ENCODE results near the gene DAPK1. TPM values are rescaled to one million over a fixed set of nuclear protein-coding genes. Genes with fewer than 3 reads are reported as not detected.

The DAPK1 gene
- total and polyA plus RNA-seq, 2 donors from 2014 or later, result 15.5 to 166 TPM

DNA sequence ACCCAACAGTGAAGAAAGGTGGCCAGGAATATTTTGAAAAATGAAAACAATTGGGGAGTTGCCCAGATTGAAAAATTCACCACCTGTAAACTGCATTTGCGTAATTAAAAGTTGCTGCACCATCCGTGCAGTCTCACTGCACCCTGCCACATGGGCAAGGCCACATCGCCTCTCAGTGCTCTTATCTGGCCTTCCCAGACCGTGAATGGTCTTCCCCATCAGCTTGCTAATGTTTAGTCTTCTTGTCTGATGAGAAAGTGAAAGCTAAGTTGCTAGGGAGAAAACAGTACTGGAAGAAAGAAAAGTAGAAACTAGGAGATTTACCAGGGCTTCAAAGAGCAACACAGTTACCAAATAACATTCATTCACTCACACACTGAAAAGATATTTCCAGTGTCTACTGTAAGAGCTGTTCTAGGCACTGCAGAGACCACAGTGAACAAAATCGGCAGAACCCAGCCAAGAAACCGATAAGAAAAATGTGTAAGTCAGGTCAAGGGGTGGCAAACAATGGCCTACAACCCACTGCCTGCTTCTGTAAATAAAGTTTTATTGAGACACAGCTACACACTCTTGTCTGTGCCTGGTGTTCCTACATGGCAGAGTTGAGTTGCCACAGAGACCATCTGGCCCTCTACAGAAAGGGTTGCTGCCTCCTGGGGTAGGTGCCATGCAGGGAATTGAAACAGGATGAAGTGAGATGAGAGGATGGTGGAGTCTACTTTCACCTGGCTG, 177.1 kb downstream of the DAPK1 start:
- Histone ChIP-seq H3K9me3 (ENCODE audit: control insufficient read depth in 2 of 3, insufficient read depth in 1 of 3, low read length in 3 of 3) (no peaks in the 10 kb centered on the region), H3K4me1 (ENCODE audit: control insufficient read depth in 2 of 3, insufficient read depth in 2 of 3, low read depth in 1 of 3, low read length in 3 of 3) (peaks cover 0 to 6% (median 0%) of the 10 kb centered on the region in 3 donors), H3K4me3 (ENCODE audit: low read length in 3 of 3) (no peak overlapping the region), H3K9ac (ENCODE audit: low read length in 3 of 3) (no peak overlapping the region), H3K27me3 (ENCODE audit: control insufficient read depth, insufficient read depth, low read length) (no peaks in the 10 kb centered on the region), H3K27ac (ENCODE audit: low read depth in 2 of 2, low read length in 2 of 2) (no peak overlapping the region), H3K36me3 (ENCODE audit: control insufficient read depth in 2 of 3, insufficient read depth in 3 of 3, low read length in 3 of 3) (peaks cover 0 to 2% (median 0%) of the 10 kb centered on the region in 3 donors)
- TF ChIP-seq, protein P1, sequence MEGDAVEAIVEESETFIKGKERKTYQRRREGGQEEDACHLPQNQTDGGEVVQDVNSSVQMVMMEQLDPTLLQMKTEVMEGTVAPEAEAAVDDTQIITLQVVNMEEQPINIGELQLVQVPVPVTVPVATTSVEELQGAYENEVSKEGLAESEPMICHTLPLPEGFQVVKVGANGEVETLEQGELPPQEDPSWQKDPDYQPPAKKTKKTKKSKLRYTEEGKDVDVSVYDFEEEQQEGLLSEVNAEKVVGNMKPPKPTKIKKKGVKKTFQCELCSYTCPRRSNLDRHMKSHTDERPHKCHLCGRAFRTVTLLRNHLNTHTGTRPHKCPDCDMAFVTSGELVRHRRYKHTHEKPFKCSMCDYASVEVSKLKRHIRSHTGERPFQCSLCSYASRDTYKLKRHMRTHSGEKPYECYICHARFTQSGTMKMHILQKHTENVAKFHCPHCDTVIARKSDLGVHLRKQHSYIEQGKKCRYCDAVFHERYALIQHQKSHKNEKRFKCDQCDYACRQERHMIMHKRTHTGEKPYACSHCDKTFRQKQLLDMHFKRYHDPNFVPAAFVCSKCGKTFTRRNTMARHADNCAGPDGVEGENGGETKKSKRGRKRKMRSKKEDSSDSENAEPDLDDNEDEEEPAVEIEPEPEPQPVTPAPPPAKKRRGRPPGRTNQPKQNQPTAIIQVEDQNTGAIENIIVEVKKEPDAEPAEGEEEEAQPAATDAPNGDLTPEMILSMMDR (IDR thresholded peaks at IDR 0.05; ENCODE audit: borderline replicate concordance, extremely low read depth, insufficient read depth), result no peak
- DNase-seq, result peak in 1 of 5 donors; percentile 9
- intact Hi-C loops (cut with DNase I), result no loop called here
- FAIRE-seq, result no peak

DNA sequence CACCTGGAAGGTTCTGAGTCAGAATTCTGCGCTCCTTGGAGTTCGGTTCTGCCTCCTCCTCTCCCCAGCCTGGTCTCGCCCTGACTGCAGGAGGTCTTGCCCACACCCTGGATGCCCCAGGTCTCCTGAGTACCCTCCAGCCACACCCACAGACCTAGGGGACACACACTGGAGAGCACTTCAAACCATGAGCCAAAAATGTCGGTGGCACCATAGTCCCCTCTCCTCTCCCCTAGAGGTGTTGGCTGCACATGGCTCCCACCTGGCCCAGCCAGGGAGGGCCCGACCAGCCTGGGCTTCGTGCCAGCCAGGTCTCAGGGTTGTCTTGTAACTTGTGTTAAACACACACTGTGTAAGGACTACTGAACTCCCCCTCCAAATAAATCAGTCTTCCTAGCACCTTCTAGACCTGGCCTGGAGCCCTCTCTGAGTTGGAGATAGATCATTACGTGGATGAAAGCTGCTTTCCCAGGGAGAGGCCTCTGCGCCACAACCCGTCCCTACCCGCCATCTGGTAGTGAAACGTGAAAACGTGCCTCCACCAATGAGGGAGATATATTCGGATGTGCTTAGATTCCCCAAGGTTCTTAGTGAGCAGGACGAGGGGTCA, 178.3 kb downstream of the DAPK1 start:
- H3K27ac ChIP-seq (ENCODE audit: low read depth in 2 of 2, low read length in 2 of 2), result no peak overlapping the region
- FAIRE-seq (no peak), DNase-seq (peak in 1 of 5 donors; percentile 38)
- H3K9me3 ChIP-seq (ENCODE audit: control insufficient read depth in 2 of 3, insufficient read depth in 1 of 3, low read length in 3 of 3), result no peaks in the 10 kb centered on the region
- intact Hi-C loops (cut with DNase I), result no loop called here
- no peak overlapping the region for H3K4me3 ChIP-seq (ENCODE audit: low read length in 3 of 3)
- no peak overlapping the region for H3K9ac ChIP-seq (ENCODE audit: low read length in 3 of 3)
- H3K27me3 ChIP-seq (ENCODE audit: control insufficient read depth, insufficient read depth, low read length), result no peaks in the 10 kb centered on the region
- TF ChIP-seq, protein P1 (IDR thresholded peaks at IDR 0.05; ENCODE audit: borderline replicate concordance, extremely low read depth, insufficient read depth), result no peak
- H3K4me1 ChIP-seq (ENCODE audit: control insufficient read depth in 2 of 3, insufficient read depth in 2 of 3, low read depth in 1 of 3, low read length in 3 of 3), result peaks cover 0 to 6% (median 0%) of the 10 kb centered on the region in 3 donors
- peaks cover 0 to 2% (median 0%) of the 10 kb centered on the region in 3 donors for H3K36me3 ChIP-seq (ENCODE audit: control insufficient read depth in 2 of 3, insufficient read depth in 3 of 3, low read length in 3 of 3)

DNA sequence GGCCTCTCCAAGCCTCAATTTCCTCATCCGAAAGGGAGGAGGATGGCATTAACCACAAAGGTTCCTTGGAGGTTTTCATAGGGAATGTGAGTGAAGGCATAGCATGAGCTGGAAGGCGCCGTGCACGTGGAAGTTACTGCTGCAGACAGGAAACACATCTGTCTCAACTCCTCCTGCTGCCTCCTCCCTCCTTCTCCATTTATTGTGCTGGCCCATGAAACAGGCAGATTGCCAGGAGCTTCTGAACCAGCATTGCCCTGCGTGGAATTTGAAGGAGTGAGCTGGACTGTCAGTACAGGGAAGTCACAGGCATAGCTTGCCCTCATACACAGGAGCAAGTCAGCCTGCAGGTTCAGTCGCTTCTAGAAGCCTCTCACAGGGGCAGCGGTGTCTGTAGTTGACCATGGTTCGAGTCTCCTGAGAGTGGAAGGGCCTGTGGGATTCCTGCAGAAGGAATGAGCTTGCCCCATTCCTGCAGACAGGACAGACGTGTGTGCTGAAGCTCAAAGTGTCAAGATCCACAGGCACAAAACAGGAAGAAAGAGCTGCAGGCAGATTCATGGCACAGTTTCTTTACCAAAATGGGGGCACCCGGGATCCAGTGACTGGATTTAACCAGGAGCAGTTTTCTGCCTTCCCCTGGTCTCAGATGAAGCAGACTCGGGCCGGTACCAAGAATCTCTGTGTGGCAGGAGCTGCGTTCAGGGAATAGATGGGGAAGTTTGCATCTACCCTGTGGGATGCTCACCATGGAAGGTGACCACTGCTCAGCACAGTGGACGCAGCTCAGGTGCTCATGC, 179.5 kb downstream of the DAPK1 start:
- Histone ChIP-seq H3K27ac (ENCODE audit: low read depth in 2 of 2, low read length in 2 of 2) (no peak overlapping the region), H3K9ac (ENCODE audit: low read length in 3 of 3) (no peak overlapping the region), H3K4me1 (ENCODE audit: control insufficient read depth in 2 of 3, insufficient read depth in 2 of 3, low read depth in 1 of 3, low read length in 3 of 3) (peaks cover 0 to 6% (median 0%) of the 10 kb centered on the region in 3 donors), H3K9me3 (ENCODE audit: control insufficient read depth in 2 of 3, insufficient read depth in 1 of 3, low read length in 3 of 3) (no peaks in the 10 kb centered on the region), H3K36me3 (ENCODE audit: control insufficient read depth in 2 of 3, insufficient read depth in 3 of 3, low read length in 3 of 3) (peaks cover 0 to 9% (median 0%) of the 10 kb centered on the region in 3 donors), H3K4me3 (ENCODE audit: low read length in 3 of 3) (no peak overlapping the region), H3K27me3 (ENCODE audit: control insufficient read depth, insufficient read depth, low read length) (no peaks in the 10 kb centered on the region)
- TF ChIP-seq, protein P1 (IDR thresholded peaks at IDR 0.05; ENCODE audit: borderline replicate concordance, extremely low read depth, insufficient read depth), result no peak
- intact Hi-C loops (cut with DNase I), result no loop called here
- FAIRE-seq (no peak), DNase-seq (peak in 1 of 5 donors; percentile 21)
